GM12878 (cell line): ENCODE measurements around the gene DHRS7B. TPM values are rescaled to one million over a fixed set of nuclear protein-coding genes. Genes with fewer than 3 reads are reported as not detected.
A peak's percentile ranks its signal among the peaks of the same experiment; 100 is the strongest.

Experiments used
- ATAC-seq: fragments of 200-7000 bp; cut with Tn5 transposase; 3 replicates; pipeline ENCODE4 v1.9.1; 2020; ENCODE audit warnings: mild to moderate bottlenecking, moderate library complexity
- BruUV-seq: library from RNA; stranded (reverse); fragments of 400-500 nt; replicated peaks from 2 replicates; lab custom pipeline; 2021; lab: Mats Ljungman, UMichigan
- CTCF ChIA-PET: fragments of 300-600 bp; sonication (Branson Sonifier 250); formaldehyde crosslinking; extraction: SDS; loops from one replicate; lab custom pipeline; 2021; ENCODE audit warnings: inconsistent platforms; lab: Yijun Ruan, JAX
- POLR2A ChIA-PET: fragments of 350-600 bp; formaldehyde crosslinking; extraction: SDS; loops from one replicate; lab custom pipeline; 2021; ENCODE audit warnings: inconsistent platforms; lab: Charles Lee
- RAD21 ChIA-PET: fragments of 300-600 bp; sonication (Branson Sonifier 250); formaldehyde crosslinking; loops from one replicate; lab custom pipeline; 2023; ENCODE audit warnings: antibody characterized with exemption; ENCODE audit not compliant: unreplicated experiment; lab: Charles Lee
- SMC1A ChIA-PET: fragments of 300-600 bp; sonication (Branson Sonifier 250); formaldehyde crosslinking; loops from one replicate; lab custom pipeline; 2023; ENCODE audit not compliant: unreplicated experiment, uncharacterized antibody; lab: Charles Lee
- DNase-seq: peaks from one replicate; pipeline ENCODE4 v3.0.0-alpha.2; 2011; ENCODE audit warnings: low read depth, low spot score
- FAIRE-seq: peaks from 3 replicates; lab custom pipeline; 2011; peaks lifted over from hg19 to GRCh38; lab: Jason Lieb, UNC
- H2AFZ ChIP-seq: 2 replicates; pipeline ENCODE4 v1.6.0; 2011; ENCODE audit warnings: low read depth, low read length, control low read depth; ENCODE audit not compliant: control insufficient read depth
- H3K27ac ChIP-seq: 2 replicates; pipeline ENCODE4 v1.5.1; 2011; ENCODE audit warnings: control low read depth; ENCODE audit not compliant: control insufficient read depth, insufficient read depth
- H3K27me3 ChIP-seq, 2 experiments: replicated peaks in 1 of 2; 2 replicates each; pipeline versions ENCODE4 v1.6.0 to v1.6.1; 2011; ENCODE audit warnings: low read length in 1 of 2; ENCODE audit not compliant: control insufficient read depth in 2 of 2, insufficient read depth in 2 of 2
- H3K36me3 ChIP-seq, 2 experiments: 2 replicates each; pipeline ENCODE4 v1.5.1; 2011; ENCODE audit warnings: low read length in 1 of 2; ENCODE audit not compliant: control insufficient read depth in 2 of 2, insufficient read depth in 2 of 2
- H3K4me1 ChIP-seq: 2 replicates; pipeline ENCODE4 v1.6.1; 2011; ENCODE audit warnings: mild to moderate bottlenecking, low read length, moderate library complexity, mixed read lengths; ENCODE audit not compliant: control insufficient read depth, insufficient read depth
- H3K4me2 ChIP-seq: 2 replicates; pipeline ENCODE4 v1.6.0; 2011; ENCODE audit warnings: control low read depth; ENCODE audit not compliant: control insufficient read depth, insufficient read depth
- H3K4me3 ChIP-seq: fragments of 200-600 bp; sonication (generic); 2 replicates; pipeline ENCODE4 v1.5.1; 2016
- H3K79me2 ChIP-seq: 2 replicates; pipeline ENCODE4 v1.6.0; 2011; ENCODE audit warnings: low read length; ENCODE audit not compliant: control insufficient read depth, insufficient read depth
- H3K9ac ChIP-seq: 2 replicates; pipeline ENCODE4 v1.8.0; 2011; ENCODE audit warnings: low read length, control low read depth, mixed read lengths; ENCODE audit not compliant: control insufficient read depth, insufficient read depth
- H3K9me3 ChIP-seq: replicated peaks from 3 replicates; pipeline ENCODE4 v1.5.1; 2011; ENCODE audit warnings: mild to moderate bottlenecking, low read length; ENCODE audit not compliant: control insufficient read depth, insufficient read depth
- H4K20me1 ChIP-seq: 2 replicates; pipeline ENCODE4 v1.6.0; 2011; ENCODE audit not compliant: control insufficient read depth, insufficient read depth
- CREM ChIP-seq: IDR thresholded peaks from 2 replicates; pipeline ENCODE4 v1.6.1; 2014; ENCODE audit warnings: antibody characterized with exemption, low read depth
- E4F1 ChIP-seq: fragments of 450-650 bp; IDR thresholded peaks from 2 replicates; pipeline ENCODE4 v1.6.1; 2018; ENCODE audit warnings: borderline replicate concordance, mild to moderate bottlenecking; ENCODE audit not compliant: partially characterized antibody
- EED ChIP-seq: sonication (generic); IDR thresholded peaks from 2 replicates; pipeline ENCODE4 v1.6.1; 2016; ENCODE audit warnings: antibody characterized with exemption, low read depth
- NKRF ChIP-seq: fragments of 450-650 bp; conservative IDR thresholded peaks from 2 replicates; pipeline ENCODE4 v1.6.1; 2017; ENCODE audit warnings: mild to moderate bottlenecking, moderate library complexity
- RAD51 ChIP-seq: fragments of 450-650 bp; IDR thresholded peaks from 2 replicates; pipeline ENCODE4 v1.6.1; 2016; ENCODE audit warnings: moderate library complexity, mild to moderate bottlenecking, inconsistent platforms
- RBBP5 ChIP-seq: fragments of 200-600 bp; sonication (generic); conservative IDR thresholded peaks from 2 replicates; pipeline ENCODE4 v1.6.1; 2016
- RELB ChIP-seq: fragments of 450-650 bp; IDR thresholded peaks from 2 replicates; pipeline ENCODE4 v1.6.1; 2017; ENCODE audit warnings: low read depth, mild to moderate bottlenecking, moderate library complexity
- SIX5 ChIP-seq: IDR thresholded peaks from 2 replicates; pipeline ENCODE4 v1.6.1; 2011; ENCODE audit warnings: mild to moderate bottlenecking, low read depth, low read length, moderate library complexity; ENCODE audit not compliant: severe bottlenecking
- STAT3 ChIP-seq: IDR thresholded peaks from 2 replicates; pipeline ENCODE4 v1.6.1; 2011; ENCODE audit warnings: low read depth, low read length, improper control_type of control experiment
- SUZ12 ChIP-seq: fragments of 200-600 bp; sonication (generic); IDR thresholded peaks from one replicate; pipeline ENCODE4 v1.6.1; 2018; ENCODE audit warnings: antibody characterized with exemption, mild to moderate bottlenecking; ENCODE audit not compliant: unreplicated experiment
- TARDBP ChIP-seq: IDR thresholded peaks from 2 replicates; pipeline ENCODE4 v1.6.1; 2016; ENCODE audit warnings: borderline replicate concordance
- ZBTB11 ChIP-seq: fragments of 450-650 bp; formaldehyde crosslinking; IDR thresholded peaks from 2 replicates; pipeline ENCODE4 v1.5.0; 2022; ENCODE audit warnings: mild to moderate bottlenecking, missing genetic modification characterization
- WGBS: methylation state at CpG from one replicate; pipeline ENCODE4 v1.1.6; 2016; ENCODE audit warnings: low lambda C conversion rate; ENCODE audit not compliant: insufficient replicate concordance, insufficient coverage; ENCODE audit errors: missing lambda C conversion rate; 5-methylcytosine and 5-hydroxymethylcytosine counted together
- in situ Hi-C: fragments of 300-500 bp; cut with MboI; formaldehyde crosslinking; loops from 9 replicates; pipeline ENCODE4 v1.14.3; 2018; ENCODE audit warnings: mixed read lengths
- intact Hi-C: fragments of 100-400 bp; cut with micrococcal nuclease; formaldehyde crosslinking; loops from one replicate; pipeline ENCODE4 v1.14.2; 2022; ENCODE audit not compliant: unreplicated experiment
- polyA plus RNA-seq, 11 experiments: library from polyadenylated mRNA; depleted of rRNA in 4 of 11; unstranded in 6 of 11; stranded (reverse) in 5 of 11; fragments of >200 nt; fragmentation: Nextera tagmentation in 4 of 11; fragmentation: Illumina TruSeq in 1 of 11; extraction: Ambion mirVana in 4 of 11; extraction: Trizol in 1 of 11; gene quantifications; 1 replicate in 1 of 11; 2 replicates in 10 of 11; pipeline versions ENCODE4 v1.2.1 to v1.2.3, GENCODE V29; 2011 to 2016; ENCODE audit warnings: inconsistent platforms in 2 of 11, missing spikeins in 2 of 11, low read depth in 1 of 11
- total RNA-seq, 4 experiments: library from RNA; depleted of rRNA in 3 of 4; stranded (reverse); fragments of >200 nt in 3 of 4; fragmentation: Illumina TruSeq in 1 of 4; extraction: Trizol in 1 of 4; gene quantifications; 2 replicates each; pipeline versions ENCODE4 v1.2.1 to v1.2.3, GENCODE V29; 2013 to 2021

Gene DHRS7B
- total and polyA plus RNA-seq, 10 of the 15 experiments (the other 5 are each of a cell fraction or from before 2014, with no cell fraction given) = 11.1 to 35.6 (median 23.0) TPM

- peak; percentile 23 for ATAC-seq
- SMC1A ChIA-PET = interaction anchor here (0.8 to 3.6 kb wide), 3 partner anchors 71 to 93 kb away, joined by 3 to 17 read pairs (median 3); no protein-coding TSS in a partner anchor
- Histone ChIP-seq H4K20me1 (peaks cover 3% of the 10 kb centered on the region; the same call in 1 of the 2 replicates), H3K27ac (peak overlapping the region; percentile 90), H3K79me2 (peaks cover 67% of the 10 kb centered on the region), H3K27me3 (no peaks in the 10 kb centered on the region), H2AFZ (peak overlapping the region; percentile 78), H3K4me1 (peaks cover 9% of the 10 kb centered on the region; the same call in 1 of the 2 replicates), H3K4me3 (peak overlapping the region; percentile 81), H3K4me2 (no peak overlapping the region), H3K9ac (peak overlapping the region; percentile 94), H3K36me3 (peaks cover 4 to 6% of the 10 kb centered on the region in 2 experiments; a peak in 3 of 4 replicates), H3K9me3 (no peaks in the 10 kb centered on the region)
- RAD21 ChIA-PET = interaction anchor here (1.0 to 1.7 kb wide), 4 partner anchors 62 to 86 kb away, joined by 3 to 4 read pairs (median 4); no protein-coding TSS in a partner anchor
- BruUV-seq = no TSS peak
- FAIRE-seq = no peak
- POLR2A ChIA-PET = interaction anchor here (0.5 to 1.2 kb wide), 2 partner anchors 13 to 73 kb away, joined by 3 to 4 read pairs; no protein-coding TSS in a partner anchor
- in situ Hi-C loops = loop anchor here (5.0 kb wide), 1 partner anchor 176 kb away; no protein-coding TSS in a partner anchor
- under 1% methylated on average over 27 of the region's 35 CpGs for WGBS
- intact Hi-C loops = loop anchor here (2.0 to 5.0 kb wide), 3 partner anchors 74 to 171 kb away; partner anchors contain the start of genes DHRS7B and USP22
- CTCF ChIA-PET = interaction anchor here (0.9 to 2.2 kb wide), 6 partner anchors 67 to 170 kb away, joined by 3 to 13 read pairs (median 5); no protein-coding TSS in a partner anchor
- DNase-seq = no peak
- TF ChIP-seq NKRF = peak; percentile 48; the same call in 1 of the 2 replicates
- TF ChIP-seq SIX5 = no peak
- TF ChIP-seq RAD51 = no peak
- TF ChIP-seq RBBP5 = 0 out of 2 replicates have a peak, but pooled peaks have one; percentile 62
- TF ChIP-seq TARDBP = no peak
- TF ChIP-seq CREM = no peak
- TF ChIP-seq EED = 0 out of 2 replicates have a peak, but pooled peaks have one; percentile 27
- no peak for TF ChIP-seq ZBTB11 (CRISPR knock-in tag)
- no peak for TF ChIP-seq SUZ12
- TF ChIP-seq STAT3 = no peak
- no peak for TF ChIP-seq E4F1
- no peak for TF ChIP-seq RELB
Observed at GRCh38 chr17:21213638-21214014, 86.9 kb downstream of the DHRS7B start.
